Caco-2 (cell line): Measurements from ENCODE around the gene POU2F2. TPM values are rescaled to one million over a fixed set of nuclear protein-coding genes. Genes with fewer than 3 reads are reported as not detected.

Experiments used
- BruUV-seq: library from RNA; stranded (reverse); fragments of 400-500 nt; replicated peaks from 2 replicates; lab custom pipeline; 2021; lab: Mats Ljungman, UMichigan
- CTCF ChIA-PET: fragments of 300-600 bp; sonication (Branson Sonifier 250); formaldehyde crosslinking; loops from one replicate; lab custom pipeline; 2022; ENCODE audit warnings: antibody characterized with exemption; lab: Charles Lee
- POLR2A ChIA-PET: fragments of 300-600 bp; sonication (Branson Sonifier 250); formaldehyde crosslinking; loops from one replicate; lab custom pipeline; 2022; ENCODE audit warnings: antibody characterized with exemption; lab: Charles Lee
- DNase-seq, 2 experiments: peaks; one replicate each; pipeline versions ENCODE4 v3.0.0 to v3.0.0-alpha.2; 2020 to 2022
- H3K27me3 ChIP-seq: replicated peaks from 2 replicates; pipeline ENCODE4 v1.6.0; 2011; ENCODE audit warnings: low read length; ENCODE audit not compliant: control insufficient read depth, insufficient read depth
- H3K36me3 ChIP-seq: 2 replicates; pipeline ENCODE4 v1.5.1; 2011; ENCODE audit warnings: low read length; ENCODE audit not compliant: control insufficient read depth, insufficient read depth
- H3K4me1 ChIP-seq: fragments of 250-450 bp; sonication (Bioruptor Pico); 2 replicates; pipeline ENCODE4 v1.5.1; 2020; ENCODE audit warnings: mild to moderate bottlenecking
- H3K4me3 ChIP-seq: 2 replicates; pipeline ENCODE4 v1.5.1; 2011; ENCODE audit warnings: low read depth, mild to moderate bottlenecking, control low read depth, low read length
- H3K9me3 ChIP-seq: fragments of 250-450 bp; sonication (Bioruptor Pico); 2 replicates; pipeline ENCODE4 v1.5.1; 2020; ENCODE audit warnings: mild to moderate bottlenecking, moderate library complexity
- H3K27ac Mint-ChIP-seq: one replicate; pipeline ENCODE4 v1.8.0; 2022; ENCODE audit warnings: mixed read lengths; ENCODE audit not compliant: unreplicated experiment
- H3K27me3 Mint-ChIP-seq: one replicate; pipeline ENCODE4 v1.8.0; 2022; ENCODE audit warnings: mixed read lengths; ENCODE audit not compliant: insufficient read depth, unreplicated experiment
- H3K36me3 Mint-ChIP-seq: one replicate; pipeline ENCODE4 v1.8.0; 2022; ENCODE audit warnings: mild to moderate bottlenecking, mixed read lengths; ENCODE audit not compliant: insufficient read depth, unreplicated experiment
- H3K4me1 Mint-ChIP-seq: one replicate; pipeline ENCODE4 v1.8.0; 2022; ENCODE audit warnings: low read depth, mixed read lengths; ENCODE audit not compliant: unreplicated experiment
- H3K4me3 Mint-ChIP-seq: one replicate; pipeline ENCODE4 v1.8.0; 2022; ENCODE audit warnings: mild to moderate bottlenecking, moderate library complexity, mixed read lengths; ENCODE audit not compliant: unreplicated experiment
- H3K9me3 Mint-ChIP-seq: one replicate; pipeline ENCODE4 v1.8.0; 2022; ENCODE audit warnings: mixed read lengths; ENCODE audit not compliant: unreplicated experiment
- intact Hi-C: fragments of 100-400 bp; cut with micrococcal nuclease; formaldehyde crosslinking; loops from one replicate; pipeline ENCODE4 v1.10.0; 2022; ENCODE audit not compliant: unreplicated experiment
- total RNA-seq: library from RNA; stranded (reverse); gene quantifications from 2 replicates; pipeline ENCODE4 v1.2.3, GENCODE V29; 2022
- TF ChIP-seq, protein P1 (sequence below), 2 experiments: fragments of 200-600 bp in 1 of 2; IDR thresholded peaks; 1 replicate in 1 of 2; 2 replicates in 1 of 2; pipeline versions ENCODE4 v1.5.1 to v1.8.0; 2011 to 2022; ENCODE audit warnings: antibody characterized with exemption in 1 of 2, control low read depth in 1 of 2, inconsistent platforms in 1 of 2, low read depth in 1 of 2, low read length in 1 of 2, mild to moderate bottlenecking in 1 of 2, moderate library complexity in 1 of 2; ENCODE audit not compliant: insufficient read depth in 1 of 2, severe bottlenecking in 1 of 2, unreplicated experiment in 1 of 2

Gene POU2F2
- total RNA-seq, 1 experiment from 2014 or later = 1.5 TPM

DNA sequence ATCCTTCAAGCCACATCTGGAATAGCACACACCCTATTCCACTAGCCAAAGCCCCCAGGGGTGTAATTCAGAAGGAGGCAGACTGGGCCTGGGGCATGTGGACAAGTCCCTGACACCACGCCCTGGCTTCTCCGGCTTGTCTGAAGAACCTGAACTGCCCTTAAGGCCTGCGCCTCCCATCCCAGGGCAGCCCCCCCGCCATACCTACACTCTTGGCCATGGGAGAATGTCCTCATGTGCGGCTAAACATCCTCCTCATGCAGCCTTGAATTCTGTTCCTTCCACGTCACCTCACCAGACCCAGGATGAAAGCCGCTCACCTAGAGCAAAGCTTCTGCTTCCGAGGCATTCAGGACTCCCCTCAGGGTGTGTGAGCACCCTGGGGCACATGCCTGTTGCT is 24.3 kb upstream of the POU2F2 start:
- intact Hi-C loops = no loop called here
- BruUV-seq = no TSS peak
- Mint-ChIP-seq H3K4me3 (no peak overlapping the region), H3K27ac (no peak overlapping the region), H3K36me3 (no peaks in the 10 kb centered on the region), H3K27me3 (peaks cover 35% of the 10 kb centered on the region), H3K9me3 (no peaks in the 10 kb centered on the region), H3K4me1 (no peaks in the 10 kb centered on the region)
- Histone ChIP-seq H3K36me3 (no peaks in the 10 kb centered on the region), H3K9me3 (no peaks in the 10 kb centered on the region), H3K27me3 (no peaks in the 10 kb centered on the region; the same call in none of the 2 replicates), H3K4me3 (no peak overlapping the region), H3K4me1 (0 out of 2 replicates have a peak, but pooled peaks cover 3% of the 10 kb centered on the region)
- CTCF ChIA-PET = no interaction called here
- TF ChIP-seq, protein P1, sequence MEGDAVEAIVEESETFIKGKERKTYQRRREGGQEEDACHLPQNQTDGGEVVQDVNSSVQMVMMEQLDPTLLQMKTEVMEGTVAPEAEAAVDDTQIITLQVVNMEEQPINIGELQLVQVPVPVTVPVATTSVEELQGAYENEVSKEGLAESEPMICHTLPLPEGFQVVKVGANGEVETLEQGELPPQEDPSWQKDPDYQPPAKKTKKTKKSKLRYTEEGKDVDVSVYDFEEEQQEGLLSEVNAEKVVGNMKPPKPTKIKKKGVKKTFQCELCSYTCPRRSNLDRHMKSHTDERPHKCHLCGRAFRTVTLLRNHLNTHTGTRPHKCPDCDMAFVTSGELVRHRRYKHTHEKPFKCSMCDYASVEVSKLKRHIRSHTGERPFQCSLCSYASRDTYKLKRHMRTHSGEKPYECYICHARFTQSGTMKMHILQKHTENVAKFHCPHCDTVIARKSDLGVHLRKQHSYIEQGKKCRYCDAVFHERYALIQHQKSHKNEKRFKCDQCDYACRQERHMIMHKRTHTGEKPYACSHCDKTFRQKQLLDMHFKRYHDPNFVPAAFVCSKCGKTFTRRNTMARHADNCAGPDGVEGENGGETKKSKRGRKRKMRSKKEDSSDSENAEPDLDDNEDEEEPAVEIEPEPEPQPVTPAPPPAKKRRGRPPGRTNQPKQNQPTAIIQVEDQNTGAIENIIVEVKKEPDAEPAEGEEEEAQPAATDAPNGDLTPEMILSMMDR (IDR thresholded peaks at IDR 0.05; ENCODE audit: insufficient read depth in 1 of 2, low read depth in 1 of 2, low read length in 1 of 2, severe bottlenecking in 1 of 2, unreplicated experiment in 1 of 2) = no peak
- POLR2A ChIA-PET = no interaction called here
- DNase-seq = no peak

DNA sequence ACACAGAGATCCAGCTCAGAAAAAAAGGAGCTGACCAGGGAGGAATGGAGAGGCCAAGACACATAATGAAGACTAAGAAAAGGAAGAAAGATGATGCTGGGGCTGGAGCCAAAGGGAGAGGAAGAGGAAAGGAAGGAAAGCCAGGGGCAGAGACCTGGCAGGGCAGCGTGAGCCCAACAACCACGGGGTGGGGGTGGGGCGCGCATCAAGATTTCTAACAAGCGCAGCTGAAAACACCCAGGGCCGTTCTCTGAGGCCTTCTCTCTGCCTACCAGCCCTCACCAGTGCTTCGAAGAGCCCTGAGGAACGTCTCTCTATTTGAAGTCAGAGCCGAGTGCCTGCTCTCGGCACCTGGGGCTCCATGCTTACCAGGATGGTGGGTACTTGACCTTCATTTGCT is 23.6 kb upstream of the POU2F2 start:
- H3K27me3 ChIP-seq = no peaks in the 10 kb centered on the region; the same call in none of the 2 replicates
- no peak for DNase-seq
- Mint-ChIP-seq H3K27ac (no peak overlapping the region), H3K36me3 (no peaks in the 10 kb centered on the region), H3K4me3 (no peak overlapping the region), H3K27me3 (peaks cover 28% of the 10 kb centered on the region), H3K9me3 (no peaks in the 10 kb centered on the region), H3K4me1 (no peaks in the 10 kb centered on the region)
- TF ChIP-seq, protein P1 (IDR thresholded peaks at IDR 0.05; ENCODE audit: insufficient read depth in 1 of 2, low read depth in 1 of 2, low read length in 1 of 2, severe bottlenecking in 1 of 2, unreplicated experiment in 1 of 2) = no peak
- H3K36me3 ChIP-seq = no peaks in the 10 kb centered on the region
- no peak overlapping the region for H3K4me3 ChIP-seq
- 0 out of 2 replicates have a peak, but pooled peaks cover 3% of the 10 kb centered on the region for H3K4me1 ChIP-seq
- POLR2A ChIA-PET = no interaction called here
- no peaks in the 10 kb centered on the region for H3K9me3 ChIP-seq
- CTCF ChIA-PET = interaction anchor here (0.5 to 0.6 kb wide), 2 partner anchors 52 to 1354 kb away, joined by 3 to 5 read pairs; no protein-coding TSS in a partner anchor
- intact Hi-C loops = no loop called here
- no TSS peak for BruUV-seq

DNA sequence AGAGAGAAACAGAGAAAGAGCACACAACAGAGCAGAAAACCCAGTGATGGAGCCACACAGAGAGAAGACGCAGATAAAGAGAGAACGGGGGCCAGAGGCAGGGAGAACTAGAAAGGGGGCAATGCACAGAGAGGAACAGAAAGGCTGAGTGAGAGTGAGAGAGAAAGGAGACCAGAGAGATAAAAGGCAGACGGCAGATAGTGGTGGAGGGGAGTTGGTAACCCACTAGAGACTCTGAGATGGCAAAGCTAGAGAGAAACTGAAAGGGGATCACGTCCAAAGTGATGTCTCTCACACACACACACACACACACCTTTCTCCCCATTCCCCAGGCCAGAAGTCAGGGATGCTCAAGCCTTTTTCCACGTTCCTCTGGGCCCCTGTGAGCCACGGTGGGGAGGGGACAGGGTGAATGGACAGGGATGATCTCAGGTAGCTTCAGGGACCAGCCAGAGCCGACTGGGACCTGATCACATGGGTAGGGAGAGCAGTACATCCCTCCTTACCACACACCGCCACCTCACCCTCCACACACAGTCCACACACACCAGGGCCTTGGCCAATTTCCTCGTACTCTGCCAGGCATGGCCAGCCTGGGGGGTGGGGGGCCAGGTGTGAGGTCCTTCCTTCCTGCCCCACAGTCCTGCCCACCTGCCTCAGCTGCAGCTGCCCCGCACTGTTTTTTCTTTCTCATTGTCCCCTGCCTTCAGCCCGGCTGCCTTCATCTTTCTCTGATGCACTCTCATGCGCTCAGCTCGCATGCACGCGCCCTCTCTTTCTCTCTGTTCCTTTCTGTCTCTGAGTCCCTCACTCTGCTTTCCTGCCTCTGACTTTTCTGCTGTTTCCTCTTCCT is 22.5 kb upstream of the POU2F2 start:
- CTCF ChIA-PET = no interaction called here
- no peaks in the 10 kb centered on the region for H3K9me3 ChIP-seq
- Mint-ChIP-seq H3K27ac (no peak overlapping the region), H3K27me3 (peaks cover 26% of the 10 kb centered on the region), H3K4me3 (no peak overlapping the region), H3K9me3 (no peaks in the 10 kb centered on the region), H3K4me1 (no peaks in the 10 kb centered on the region), H3K36me3 (no peaks in the 10 kb centered on the region)
- TF ChIP-seq, protein P1 (IDR thresholded peaks at IDR 0.05; ENCODE audit: insufficient read depth in 1 of 2, low read depth in 1 of 2, low read length in 1 of 2, severe bottlenecking in 1 of 2, unreplicated experiment in 1 of 2) = no peak
- intact Hi-C loops = no loop called here
- BruUV-seq = no TSS peak
- no peak overlapping the region for H3K4me3 ChIP-seq
- H3K27me3 ChIP-seq = no peaks in the 10 kb centered on the region; the same call in 1 of the 2 replicates
- POLR2A ChIA-PET = no interaction called here
- no peaks in the 10 kb centered on the region for H3K36me3 ChIP-seq
- DNase-seq = no peak
- H3K4me1 ChIP-seq = 0 out of 2 replicates have a peak, but pooled peaks cover 3% of the 10 kb centered on the region
